Measurements from ENCODE around the gene THSD7A.

THSD7A gene

GRCh38 chr7:11507929-11508328, 324.1 kb downstream of the THSD7A start:
- no peaks in the 10 kb centered on the region for H3K36me3 ChIP-seq (ENCODE audit: control insufficient read depth, insufficient read depth, low read length)
- H3K9me3 ChIP-seq (ENCODE audit: control insufficient read depth, low read length) = no peaks in the 10 kb centered on the region
- no peaks in the 10 kb centered on the region for H3K79me2 ChIP-seq
- no peak overlapping the region for H3K27ac ChIP-seq
- H3K4me3 ChIP-seq (ENCODE audit: low read depth, low read length) = no peak overlapping the region
- H3K9ac ChIP-seq = no peak overlapping the region
- TF ChIP-seq, protein P1, sequence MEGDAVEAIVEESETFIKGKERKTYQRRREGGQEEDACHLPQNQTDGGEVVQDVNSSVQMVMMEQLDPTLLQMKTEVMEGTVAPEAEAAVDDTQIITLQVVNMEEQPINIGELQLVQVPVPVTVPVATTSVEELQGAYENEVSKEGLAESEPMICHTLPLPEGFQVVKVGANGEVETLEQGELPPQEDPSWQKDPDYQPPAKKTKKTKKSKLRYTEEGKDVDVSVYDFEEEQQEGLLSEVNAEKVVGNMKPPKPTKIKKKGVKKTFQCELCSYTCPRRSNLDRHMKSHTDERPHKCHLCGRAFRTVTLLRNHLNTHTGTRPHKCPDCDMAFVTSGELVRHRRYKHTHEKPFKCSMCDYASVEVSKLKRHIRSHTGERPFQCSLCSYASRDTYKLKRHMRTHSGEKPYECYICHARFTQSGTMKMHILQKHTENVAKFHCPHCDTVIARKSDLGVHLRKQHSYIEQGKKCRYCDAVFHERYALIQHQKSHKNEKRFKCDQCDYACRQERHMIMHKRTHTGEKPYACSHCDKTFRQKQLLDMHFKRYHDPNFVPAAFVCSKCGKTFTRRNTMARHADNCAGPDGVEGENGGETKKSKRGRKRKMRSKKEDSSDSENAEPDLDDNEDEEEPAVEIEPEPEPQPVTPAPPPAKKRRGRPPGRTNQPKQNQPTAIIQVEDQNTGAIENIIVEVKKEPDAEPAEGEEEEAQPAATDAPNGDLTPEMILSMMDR (IDR thresholded peaks at IDR 0.05) = no peak
- no peak overlapping the region for H2AFZ ChIP-seq
- H3K4me1 ChIP-seq = no peaks in the 10 kb centered on the region
- H3K27me3 ChIP-seq (ENCODE audit: control insufficient read depth, insufficient read depth, low read length) = no peaks in the 10 kb centered on the region
- no peak overlapping the region for H3K4me2 ChIP-seq (ENCODE audit: low read length)

- Histone ChIP-seq H3K79me2 (no peaks in the 10 kb centered on the region), H3K4me3 (ENCODE audit: low read depth, low read length) (no peak overlapping the region), H2AFZ (no peak overlapping the region), H3K36me3 (ENCODE audit: control insufficient read depth, insufficient read depth, low read length) (no peaks in the 10 kb centered on the region), H3K27ac (no peak overlapping the region), H3K9ac (no peak overlapping the region), H3K4me1 (no peaks in the 10 kb centered on the region), H3K9me3 (ENCODE audit: control insufficient read depth, low read length) (no peaks in the 10 kb centered on the region), H3K4me2 (ENCODE audit: low read length) (no peak overlapping the region), H3K27me3 (ENCODE audit: control insufficient read depth, insufficient read depth, low read length) (no peaks in the 10 kb centered on the region)
- TF ChIP-seq, protein P1 (IDR thresholded peaks at IDR 0.05) = no peak
Observed at GRCh38 chr7:11506417-11506816, 325.6 kb downstream of the THSD7A start.

- no peak overlapping the region for H2AFZ ChIP-seq
- TF ChIP-seq, protein P1 (IDR thresholded peaks at IDR 0.05) = no peak
- H3K4me3 ChIP-seq (ENCODE audit: low read depth, low read length) = no peak overlapping the region
- no peak overlapping the region for H3K27ac ChIP-seq
- H3K36me3 ChIP-seq (ENCODE audit: control insufficient read depth, insufficient read depth, low read length) = no peaks in the 10 kb centered on the region
- H3K9ac ChIP-seq = no peak overlapping the region
- no peaks in the 10 kb centered on the region for H3K9me3 ChIP-seq (ENCODE audit: control insufficient read depth, low read length)
- H3K4me2 ChIP-seq (ENCODE audit: low read length) = no peak overlapping the region
- no peaks in the 10 kb centered on the region for H3K4me1 ChIP-seq
- no peaks in the 10 kb centered on the region for H3K79me2 ChIP-seq
- no peaks in the 10 kb centered on the region for H3K27me3 ChIP-seq (ENCODE audit: control insufficient read depth, insufficient read depth, low read length)
Observed at GRCh38 chr7:11505471-11505985, 326.5 kb downstream of the THSD7A start.

DNA sequence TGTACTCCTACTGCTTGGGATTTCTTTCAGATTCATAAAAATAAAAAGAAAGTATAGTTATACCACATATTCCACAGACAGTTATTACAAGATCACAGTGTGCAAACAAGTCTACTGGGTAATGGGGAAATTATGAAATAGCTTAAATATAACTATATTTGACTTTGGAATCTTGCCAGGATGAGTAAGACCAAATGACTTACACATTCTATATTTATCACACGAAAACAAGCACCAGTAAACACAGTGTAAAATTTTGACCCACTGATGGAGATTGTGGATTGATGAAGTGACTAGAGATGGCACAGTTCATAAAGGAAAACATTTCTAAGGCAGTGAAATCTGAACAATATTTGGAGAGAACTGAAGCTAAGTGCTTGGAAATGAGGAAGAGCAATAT, 339.7 kb downstream of the THSD7A start:
- TF ChIP-seq, protein P1 (IDR thresholded peaks at IDR 0.05) = no peak
- Histone ChIP-seq H3K9ac (no peak overlapping the region), H3K4me1 (no peaks in the 10 kb centered on the region), H3K79me2 (no peaks in the 10 kb centered on the region), H3K36me3 (ENCODE audit: control insufficient read depth, insufficient read depth, low read length) (no peaks in the 10 kb centered on the region), H3K27me3 (ENCODE audit: control insufficient read depth, insufficient read depth, low read length) (no peaks in the 10 kb centered on the region), H3K27ac (no peak overlapping the region), H3K4me3 (ENCODE audit: low read depth, low read length) (no peak overlapping the region), H2AFZ (no peak overlapping the region), H3K4me2 (ENCODE audit: low read length) (no peak overlapping the region), H3K9me3 (ENCODE audit: control insufficient read depth, low read length) (no peaks in the 10 kb centered on the region)

GRCh38 chr7:11491811-11492210, 340.2 kb downstream of the THSD7A start:
- no peak overlapping the region for H3K27ac ChIP-seq
- TF ChIP-seq, protein P1 (IDR thresholded peaks at IDR 0.05) = no peak
- no peaks in the 10 kb centered on the region for H3K9me3 ChIP-seq (ENCODE audit: control insufficient read depth, low read length)
- H3K27me3 ChIP-seq (ENCODE audit: control insufficient read depth, insufficient read depth, low read length) = no peaks in the 10 kb centered on the region
- H3K4me3 ChIP-seq (ENCODE audit: low read depth, low read length) = no peak overlapping the region
- no peaks in the 10 kb centered on the region for H3K4me1 ChIP-seq
- H3K79me2 ChIP-seq = no peaks in the 10 kb centered on the region
- H3K36me3 ChIP-seq (ENCODE audit: control insufficient read depth, insufficient read depth, low read length) = no peaks in the 10 kb centered on the region
- no peak overlapping the region for H3K4me2 ChIP-seq (ENCODE audit: low read length)
- no peak overlapping the region for H3K9ac ChIP-seq
- H2AFZ ChIP-seq = no peak overlapping the region

All from parathyroid adenoma (tissue), 2 donors.